Measurements from ENCODE around the gene TANGO6. TPM values are rescaled to one million over a fixed set of nuclear protein-coding genes. Genes with fewer than 3 reads are reported as not detected.

TANGO6 gene
- total RNA-seq, 4 donors from 2014 or later: 18.4 to 36.0 (median 23.3) TPM

DNA sequence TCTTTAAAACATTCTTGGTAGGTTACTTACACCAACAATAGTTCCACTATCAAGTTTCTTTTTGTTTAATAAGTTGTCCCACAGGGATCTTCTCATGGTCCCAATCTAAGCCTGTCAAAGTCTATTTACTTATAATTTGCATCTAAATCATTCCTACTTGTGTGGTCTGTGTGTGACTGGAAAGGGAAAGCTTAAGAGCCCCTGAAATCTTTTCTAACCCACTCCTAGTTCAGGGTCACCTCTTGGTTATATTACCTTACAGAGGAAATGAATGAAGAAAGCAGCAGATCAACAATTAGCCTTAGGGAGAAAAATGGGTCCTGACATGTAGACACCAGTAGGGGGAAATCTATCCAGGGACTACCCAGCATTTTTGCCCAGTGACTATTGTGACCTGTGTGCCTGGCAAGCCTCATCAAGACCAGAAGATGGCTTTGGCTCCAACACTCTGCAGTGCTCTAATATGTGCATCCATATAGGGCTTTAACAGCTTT lies 151.7 kb downstream of the TANGO6 start:
- no peaks in the 10 kb centered on the region for H3K27me3 ChIP-seq
- no peaks in the 10 kb centered on the region for H3K9me3 ChIP-seq
- H3K27ac ChIP-seq: no peak overlapping the region
- no peaks in the 10 kb centered on the region for H3K4me1 ChIP-seq
- TF ChIP-seq POLR2A (IDR thresholded peaks at IDR 0.05) (no peak), EP300 (IDR thresholded peaks at IDR 0.05) (no peak)
- TF ChIP-seq, protein P1, sequence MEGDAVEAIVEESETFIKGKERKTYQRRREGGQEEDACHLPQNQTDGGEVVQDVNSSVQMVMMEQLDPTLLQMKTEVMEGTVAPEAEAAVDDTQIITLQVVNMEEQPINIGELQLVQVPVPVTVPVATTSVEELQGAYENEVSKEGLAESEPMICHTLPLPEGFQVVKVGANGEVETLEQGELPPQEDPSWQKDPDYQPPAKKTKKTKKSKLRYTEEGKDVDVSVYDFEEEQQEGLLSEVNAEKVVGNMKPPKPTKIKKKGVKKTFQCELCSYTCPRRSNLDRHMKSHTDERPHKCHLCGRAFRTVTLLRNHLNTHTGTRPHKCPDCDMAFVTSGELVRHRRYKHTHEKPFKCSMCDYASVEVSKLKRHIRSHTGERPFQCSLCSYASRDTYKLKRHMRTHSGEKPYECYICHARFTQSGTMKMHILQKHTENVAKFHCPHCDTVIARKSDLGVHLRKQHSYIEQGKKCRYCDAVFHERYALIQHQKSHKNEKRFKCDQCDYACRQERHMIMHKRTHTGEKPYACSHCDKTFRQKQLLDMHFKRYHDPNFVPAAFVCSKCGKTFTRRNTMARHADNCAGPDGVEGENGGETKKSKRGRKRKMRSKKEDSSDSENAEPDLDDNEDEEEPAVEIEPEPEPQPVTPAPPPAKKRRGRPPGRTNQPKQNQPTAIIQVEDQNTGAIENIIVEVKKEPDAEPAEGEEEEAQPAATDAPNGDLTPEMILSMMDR (IDR thresholded peaks at IDR 0.05): no peak
- DNase-seq (ENCODE audit: low spot score in 2 of 2): no peak
- no peaks in the 10 kb centered on the region for H3K36me3 ChIP-seq
- no peak overlapping the region for H3K4me3 ChIP-seq

DNA sequence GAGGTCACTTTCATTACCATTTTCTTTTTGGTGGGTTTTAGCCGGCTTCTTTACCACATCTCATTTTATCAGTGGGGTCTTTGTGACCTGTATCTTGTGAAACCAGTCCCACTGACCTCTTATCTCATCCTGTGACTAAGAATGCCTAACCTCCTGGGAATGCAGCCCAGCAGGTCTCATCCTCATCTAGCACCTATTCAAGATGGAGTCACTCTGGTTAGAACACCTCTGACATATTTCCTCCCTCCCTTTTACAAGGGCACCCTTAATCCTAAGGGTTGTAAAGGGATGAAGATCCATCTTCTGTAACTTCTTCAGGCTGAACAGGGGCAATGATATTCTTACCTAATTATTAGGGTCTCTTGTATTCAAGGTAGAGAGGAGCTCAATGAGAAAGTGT lies 154.2 kb downstream of the TANGO6 start:
- no peaks in the 10 kb centered on the region for H3K36me3 ChIP-seq
- DNase-seq (ENCODE audit: low spot score in 2 of 2): no peak
- 83 to 91% methylated on average over 1 of the region's 1 CpG for WGBS, 2 donors
- no peaks in the 10 kb centered on the region for H3K4me1 ChIP-seq
- H3K4me3 ChIP-seq: no peak overlapping the region
- TF ChIP-seq EP300 (IDR thresholded peaks at IDR 0.05) (no peak), POLR2A (IDR thresholded peaks at IDR 0.05) (no peak)
- H3K9me3 ChIP-seq: no peaks in the 10 kb centered on the region
- no peak overlapping the region for H3K27ac ChIP-seq
- H3K27me3 ChIP-seq: no peaks in the 10 kb centered on the region

DNA sequence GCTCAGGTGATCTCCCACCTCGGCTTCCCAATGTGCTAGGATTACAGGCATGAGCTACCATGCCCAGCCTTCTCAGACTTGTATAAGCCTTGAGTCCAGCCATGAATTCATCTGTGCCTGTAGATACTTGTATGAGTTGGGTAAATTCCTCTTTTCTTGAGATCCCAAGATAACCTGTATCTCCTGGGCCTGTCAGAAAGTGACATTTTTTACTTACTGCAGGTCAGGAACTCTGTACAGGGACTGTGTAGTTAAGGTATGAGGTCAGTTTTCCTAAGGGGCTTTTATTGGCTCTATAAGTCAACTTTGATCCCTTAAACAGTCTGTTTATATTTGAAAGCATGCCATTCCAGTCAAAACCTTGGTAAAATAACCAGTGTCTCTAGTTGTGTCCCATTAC lies 155.8 kb downstream of the TANGO6 start:
- TF ChIP-seq, protein P1 (IDR thresholded peaks at IDR 0.05): no peak
- no peak for TF ChIP-seq EP300 (IDR thresholded peaks at IDR 0.05)
- TF ChIP-seq POLR2A (IDR thresholded peaks at IDR 0.05): no peak
- H3K27me3 ChIP-seq: no peaks in the 10 kb centered on the region
- no peaks in the 10 kb centered on the region for H3K36me3 ChIP-seq
- no peak overlapping the region for H3K4me3 ChIP-seq
- 91 to 100% methylated on average over 1 of the region's 1 CpG for WGBS, 2 donors
- H3K4me1 ChIP-seq: no peaks in the 10 kb centered on the region
- H3K9me3 ChIP-seq: no peaks in the 10 kb centered on the region
- no peak overlapping the region for H3K27ac ChIP-seq
- DNase-seq (ENCODE audit: low spot score in 2 of 2): no peak

DNA sequence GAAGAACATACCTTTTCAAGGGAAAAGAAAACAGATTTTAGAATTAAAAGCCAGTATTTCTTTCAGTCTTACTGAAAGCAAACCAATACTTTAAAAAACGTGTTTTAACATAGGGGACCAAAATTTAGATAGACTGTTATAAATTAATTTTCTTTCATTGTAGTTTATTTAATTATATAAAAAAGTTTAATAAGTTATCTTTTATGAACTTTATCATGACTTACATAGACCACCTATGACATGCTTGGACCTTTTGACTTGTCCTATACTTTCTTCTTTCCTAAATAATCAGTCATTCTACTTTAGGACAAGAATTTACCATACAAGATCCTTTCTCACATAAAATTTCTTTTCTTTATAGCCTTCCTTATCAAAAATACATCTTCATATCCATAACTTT lies 160.2 kb downstream of the TANGO6 start:
- no peaks in the 10 kb centered on the region for H3K36me3 ChIP-seq
- WGBS, 2 donors: 67 to 69% methylated on average over 1 of the region's 1 CpG
- no peak overlapping the region for H3K4me3 ChIP-seq
- H3K4me1 ChIP-seq: no peaks in the 10 kb centered on the region
- no peak for DNase-seq (ENCODE audit: low spot score in 2 of 2)
- TF ChIP-seq, protein P1 (IDR thresholded peaks at IDR 0.05): no peak
- TF ChIP-seq POLR2A (IDR thresholded peaks at IDR 0.05) (no peak), EP300 (IDR thresholded peaks at IDR 0.05) (no peak)
- no peak overlapping the region for H3K27ac ChIP-seq
- no peaks in the 10 kb centered on the region for H3K27me3 ChIP-seq
- H3K9me3 ChIP-seq: no peaks in the 10 kb centered on the region

DNA sequence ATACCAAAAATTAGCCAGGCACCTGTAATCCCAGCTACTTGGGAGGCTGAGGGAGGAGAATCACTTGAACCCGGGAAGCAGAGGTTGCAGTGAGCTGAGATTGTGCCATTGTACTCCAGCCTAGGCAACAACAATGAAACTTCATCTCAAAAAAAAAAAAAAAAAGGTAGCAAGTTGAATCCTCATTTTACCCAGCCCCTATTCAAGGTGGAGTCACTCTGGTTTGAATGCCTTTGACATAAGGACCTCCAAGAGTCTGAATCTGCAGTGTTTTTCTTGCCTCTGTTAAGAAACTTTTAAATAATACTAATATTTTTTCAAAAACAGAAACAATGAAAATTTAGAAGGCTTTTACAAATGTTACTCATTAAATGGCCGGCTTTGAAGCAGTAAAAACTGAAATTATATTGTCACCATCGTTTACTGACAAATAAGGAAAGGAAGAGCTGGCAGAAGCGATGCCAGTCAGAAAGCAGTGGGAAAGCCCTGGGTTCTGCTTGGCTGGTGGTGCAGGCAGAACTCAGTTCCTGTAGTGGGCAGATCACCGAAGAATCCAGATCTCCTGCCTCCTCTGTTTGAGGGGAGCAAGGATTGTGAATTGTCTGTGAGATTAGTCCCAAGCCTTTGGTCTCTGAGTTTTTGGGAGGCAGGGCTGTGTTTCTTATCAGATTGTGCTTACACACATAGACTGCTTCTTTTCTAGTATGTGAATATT lies 162.5 kb downstream of the TANGO6 start:
- no peak for TF ChIP-seq EP300 (IDR thresholded peaks at IDR 0.05)
- no peak for TF ChIP-seq POLR2A (IDR thresholded peaks at IDR 0.05)
- TF ChIP-seq, protein P1 (IDR thresholded peaks at IDR 0.05): no peak
- WGBS, 2 donors: 92 to 93% methylated on average over 5 of the region's 5 CpGs
- no peaks in the 10 kb centered on the region for H3K4me1 ChIP-seq
- DNase-seq (ENCODE audit: low spot score in 2 of 2): no peak
- H3K36me3 ChIP-seq: peaks cover 0 to 3% (median 0%) of the 10 kb centered on the region in 3 donors
- H3K27me3 ChIP-seq: no peaks in the 10 kb centered on the region
- no peaks in the 10 kb centered on the region for H3K9me3 ChIP-seq
- no peak overlapping the region for H3K4me3 ChIP-seq
- H3K27ac ChIP-seq: no peak overlapping the region

Data from tibial nerve (tissue), 4 donors.